ENCODE results near the gene MPPE1. TPM values are rescaled to one million over a fixed set of nuclear protein-coding genes. Genes with fewer than 3 reads are reported as not detected.
A peak's percentile ranks its signal among the peaks of the same experiment; 100 is the strongest.

Gene MPPE1
- total RNA-seq, 2 experiments from 2014 or later: 62.6 to 68.3 TPM

DNA sequence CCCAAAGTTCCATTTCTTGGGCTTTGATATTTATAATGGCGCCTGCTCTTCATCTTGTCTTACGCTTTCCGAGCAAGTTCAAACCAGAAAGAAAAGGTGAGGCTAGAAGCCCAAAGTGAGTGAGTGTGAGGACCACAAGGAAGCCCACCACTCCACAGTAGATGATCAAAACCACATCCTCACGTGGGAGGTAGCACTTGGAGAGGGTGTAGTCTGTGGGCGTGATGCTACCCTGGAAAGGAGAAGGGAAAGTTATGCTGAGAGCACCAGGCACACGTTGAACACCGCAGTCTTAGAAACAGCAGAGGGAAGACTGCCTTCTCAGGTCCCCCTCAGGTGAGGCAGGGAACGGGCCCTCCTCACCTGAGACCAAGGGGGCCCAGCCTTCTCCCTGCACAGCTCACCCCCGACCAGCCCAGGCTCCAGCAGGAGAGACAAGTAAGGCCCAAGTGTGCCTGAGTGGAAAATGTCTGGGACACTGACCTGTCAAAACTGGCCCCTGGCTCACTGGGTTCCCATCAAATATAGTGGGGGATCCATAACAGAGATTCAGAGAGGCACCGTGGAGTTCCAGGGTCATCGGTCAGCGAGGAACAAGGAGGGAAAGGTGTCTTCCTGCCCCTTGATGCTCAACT, 23.6 kb downstream of the MPPE1 start:
- DNase-seq: no peak
- no peaks in the 10 kb centered on the region for H3K27me3 ChIP-seq (ENCODE audit: control insufficient read depth in 1 of 2, insufficient read depth in 2 of 2, low read length in 2 of 2)
- H3K27ac ChIP-seq (ENCODE audit: low read depth in 1 of 2, low read length in 2 of 2): no peak overlapping the region
- Mint-ChIP-seq H3K36me3 (ENCODE audit: low read depth) (peaks cover 83% of the 10 kb centered on the region), H3K27ac (no peak overlapping the region), H3K4me3 (no peak overlapping the region), H3K4me1 (ENCODE audit: low read depth) (no peaks in the 10 kb centered on the region), H3K9me3 (no peaks in the 10 kb centered on the region), H3K27me3 (no peaks in the 10 kb centered on the region)
- intact Hi-C loops (cut with DNase I, micrococcal nuclease): no loop called here
- no peaks in the 10 kb centered on the region for H3K4me1 ChIP-seq (ENCODE audit: insufficient read depth, low read length)
- no peak overlapping the region for H3K4me3 ChIP-seq (ENCODE audit: low read length)
- ChIA-PET POLR2A (no interaction called here), CTCF (no interaction called here)
- H3K36me3 ChIP-seq (ENCODE audit: insufficient read depth, low read length): peaks cover 50% of the 10 kb centered on the region
- ATAC-seq (ENCODE audit: poor library complexity): no peak
- TF ChIP-seq CTCF (IDR thresholded peaks at IDR 0.05): no peak
- no peaks in the 10 kb centered on the region for H3K9me3 ChIP-seq (ENCODE audit: control insufficient read depth in 1 of 2, insufficient read depth in 1 of 2, low read length in 2 of 2)

DNA sequence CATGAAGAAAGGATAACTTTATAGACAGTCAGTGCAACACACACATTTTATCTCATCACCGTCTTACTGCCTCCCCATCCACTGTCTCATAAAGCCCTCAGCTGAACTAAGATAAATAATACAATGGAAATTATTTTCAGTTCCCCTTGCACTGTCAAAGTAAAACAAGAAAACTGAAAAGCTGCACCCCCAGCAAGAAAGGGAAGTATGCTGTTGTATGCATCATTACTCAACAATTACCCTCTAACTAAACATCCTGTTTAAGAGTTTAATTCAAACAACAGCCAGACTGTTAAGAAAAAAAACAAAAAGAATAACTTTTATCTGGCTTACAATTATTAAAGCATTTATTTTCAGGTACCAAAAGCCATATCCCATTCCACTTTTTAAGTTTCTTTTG, 25.0 kb downstream of the MPPE1 start:
- H3K27ac Mint-ChIP-seq: no peak overlapping the region
- no peaks in the 10 kb centered on the region for H3K27me3 Mint-ChIP-seq
- H3K9me3 Mint-ChIP-seq: no peaks in the 10 kb centered on the region
- ATAC-seq (ENCODE audit: poor library complexity) (no peak), DNase-seq (peak in 2 of 14 experiments; percentile 27 to 39)
- POLR2A ChIA-PET: no interaction called here
- H3K4me3 Mint-ChIP-seq: no peak overlapping the region
- CTCF ChIA-PET: no interaction called here
- H3K4me1 Mint-ChIP-seq (ENCODE audit: low read depth): no peaks in the 10 kb centered on the region
- H3K9me3 ChIP-seq (ENCODE audit: control insufficient read depth in 1 of 2, insufficient read depth in 1 of 2, low read length in 2 of 2): no peaks in the 10 kb centered on the region
- H3K36me3 Mint-ChIP-seq (ENCODE audit: low read depth): peaks cover 70% of the 10 kb centered on the region
- no peak for TF ChIP-seq CTCF (IDR thresholded peaks at IDR 0.05)
- H3K4me1 ChIP-seq (ENCODE audit: insufficient read depth, low read length): no peaks in the 10 kb centered on the region
- intact Hi-C loops (cut with DNase I, micrococcal nuclease): no loop called here
- no peak overlapping the region for H3K4me3 ChIP-seq (ENCODE audit: low read length)
- H3K27me3 ChIP-seq (ENCODE audit: control insufficient read depth in 1 of 2, insufficient read depth in 2 of 2, low read length in 2 of 2): no peaks in the 10 kb centered on the region
- H3K36me3 ChIP-seq (ENCODE audit: insufficient read depth, low read length): peaks cover 37% of the 10 kb centered on the region
- no peak overlapping the region for H3K27ac ChIP-seq (ENCODE audit: low read depth in 1 of 2, low read length in 2 of 2)

GRCh38 chr18:11882636-11883035, 25.5 kb downstream of the MPPE1 start:
- peaks cover 33% of the 10 kb centered on the region for H3K36me3 ChIP-seq (ENCODE audit: insufficient read depth, low read length)
- intact Hi-C loops (cut with DNase I, micrococcal nuclease): no loop called here
- H3K9me3 ChIP-seq (ENCODE audit: control insufficient read depth in 1 of 2, insufficient read depth in 1 of 2, low read length in 2 of 2): no peaks in the 10 kb centered on the region
- peaks cover 65% of the 10 kb centered on the region for H3K36me3 Mint-ChIP-seq (ENCODE audit: low read depth)
- ChIA-PET CTCF (no interaction called here), POLR2A (no interaction called here)
- H3K4me1 ChIP-seq (ENCODE audit: insufficient read depth, low read length): no peaks in the 10 kb centered on the region
- H3K4me3 ChIP-seq (ENCODE audit: low read length): no peak overlapping the region
- H3K4me1 Mint-ChIP-seq (ENCODE audit: low read depth): no peaks in the 10 kb centered on the region
- H3K27ac ChIP-seq (ENCODE audit: low read depth in 1 of 2, low read length in 2 of 2): no peak overlapping the region
- no peaks in the 10 kb centered on the region for H3K27me3 ChIP-seq (ENCODE audit: control insufficient read depth in 1 of 2, insufficient read depth in 2 of 2, low read length in 2 of 2)
- DNase-seq (no peak), ATAC-seq (ENCODE audit: poor library complexity) (no peak)
- no peak for TF ChIP-seq CTCF (IDR thresholded peaks at IDR 0.05)
- no peaks in the 10 kb centered on the region for H3K9me3 Mint-ChIP-seq
- H3K4me3 Mint-ChIP-seq: no peak overlapping the region
- no peaks in the 10 kb centered on the region for H3K27me3 Mint-ChIP-seq
- H3K27ac Mint-ChIP-seq: no peak overlapping the region

Measured in CD4-positive, alpha-beta T cell (primary cell).